Left kidney (tissue), 2 donors: ENCODE data around the gene NOX1. TPM values are rescaled to one million over a fixed set of nuclear protein-coding genes. Genes with fewer than 3 reads are reported as not detected.
"Not testable (repeated sequence)": the region's sequence is repeated elsewhere in the genome, so short reads cannot be mapped to it uniquely, and the experiment has no call there.

ENCODE experiments used
- DNase-seq: peaks from one replicate; pipeline ENCODE4 v3.0.0-alpha.2; 2013
- polyA plus RNA-seq: library from polyadenylated mRNA; unstranded; fragments of 120-200 nt; gene quantifications from one replicate; pipeline ENCODE4 v1.2.1, GENCODE V29; 2013; ENCODE audit not compliant: insufficient read length

The NOX1 gene
- polyA plus RNA-seq, 1 donor, result 0.93 TPM

DNA sequence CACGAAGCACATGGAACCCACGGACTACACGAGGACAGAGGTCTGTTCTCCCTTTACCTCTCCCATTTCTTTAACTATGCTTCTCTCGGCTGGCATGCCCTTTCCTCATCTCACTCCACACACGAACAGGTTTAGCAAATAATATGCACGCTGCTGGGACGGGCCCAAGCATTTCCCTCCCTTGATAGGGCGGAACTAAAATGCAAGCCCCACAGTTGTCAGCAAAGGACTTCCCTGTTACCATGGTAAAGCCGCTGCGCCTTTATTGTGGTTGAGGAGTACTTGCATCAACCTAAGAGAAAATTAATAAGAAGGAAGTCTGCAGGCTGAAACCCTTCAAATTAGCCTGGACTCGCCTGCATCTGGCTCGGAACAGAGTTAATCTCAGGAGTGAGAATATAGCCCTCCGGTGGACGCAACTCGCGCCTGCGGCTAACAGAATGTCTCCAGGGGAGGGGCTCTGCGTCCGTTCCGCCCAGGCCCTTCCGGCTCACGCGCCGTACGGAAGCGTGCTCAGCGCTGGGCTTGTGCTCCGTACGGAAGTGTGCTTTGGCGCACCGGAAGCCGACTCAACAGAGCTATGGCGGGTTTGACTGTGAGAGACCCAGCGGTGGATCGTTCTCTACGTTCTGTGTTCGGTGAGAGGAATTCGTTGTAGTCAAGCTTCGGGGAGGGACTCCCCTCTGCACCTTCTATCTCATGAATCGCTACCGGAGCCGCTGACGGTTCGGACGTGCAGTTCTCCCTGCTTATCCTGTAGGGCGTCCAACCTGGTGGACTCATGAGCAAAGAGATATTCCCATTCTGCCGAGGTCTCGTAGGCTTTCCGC is 54.1 kb downstream of the NOX1 start, which contains the start of gene CSTF2:
Gene CSTF2, plus strand, starts transcription at position 555 of the 830 bp plus-strand sequence. Its CDS starts 26 bp downstream, at position 581.
- DNase-seq, result peak; percentile 73

DNA sequence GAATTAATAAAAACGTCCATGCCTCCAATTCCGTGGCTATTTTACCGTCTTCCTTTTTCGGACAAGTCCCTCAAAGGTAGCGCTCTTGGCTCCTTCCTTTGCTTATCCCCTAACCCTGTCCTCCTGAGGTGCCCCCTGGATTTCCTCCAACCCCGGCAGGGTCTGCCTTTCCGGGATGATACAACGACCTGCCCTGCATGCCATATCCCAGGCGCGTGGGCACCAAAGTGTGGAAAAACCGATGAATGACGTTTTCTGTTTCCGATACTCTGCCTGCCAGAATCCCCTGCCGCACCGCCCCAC is 54.7 kb downstream of the NOX1 start:
- DNase-seq, result no peak

DNA sequence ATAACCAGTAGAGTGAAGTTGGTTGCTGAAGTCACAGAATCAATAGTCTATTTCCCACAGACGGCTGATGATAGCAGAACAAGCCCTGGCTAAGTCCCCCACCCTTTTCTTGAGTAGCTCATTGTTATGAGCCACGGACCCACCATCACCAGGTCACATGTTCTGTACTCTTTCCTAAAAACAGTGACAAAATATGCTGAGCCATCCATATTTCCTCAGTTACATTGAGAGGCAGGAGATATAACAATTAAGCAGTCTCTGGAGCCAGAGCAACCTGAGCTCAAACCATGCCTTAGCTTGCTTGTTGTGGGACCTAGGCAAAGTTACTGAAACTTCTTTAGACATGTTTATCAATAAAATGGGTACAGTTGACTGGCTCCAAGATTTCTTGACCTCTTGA is 56.8 kb downstream of the NOX1 start:
- no peak for DNase-seq

DNA sequence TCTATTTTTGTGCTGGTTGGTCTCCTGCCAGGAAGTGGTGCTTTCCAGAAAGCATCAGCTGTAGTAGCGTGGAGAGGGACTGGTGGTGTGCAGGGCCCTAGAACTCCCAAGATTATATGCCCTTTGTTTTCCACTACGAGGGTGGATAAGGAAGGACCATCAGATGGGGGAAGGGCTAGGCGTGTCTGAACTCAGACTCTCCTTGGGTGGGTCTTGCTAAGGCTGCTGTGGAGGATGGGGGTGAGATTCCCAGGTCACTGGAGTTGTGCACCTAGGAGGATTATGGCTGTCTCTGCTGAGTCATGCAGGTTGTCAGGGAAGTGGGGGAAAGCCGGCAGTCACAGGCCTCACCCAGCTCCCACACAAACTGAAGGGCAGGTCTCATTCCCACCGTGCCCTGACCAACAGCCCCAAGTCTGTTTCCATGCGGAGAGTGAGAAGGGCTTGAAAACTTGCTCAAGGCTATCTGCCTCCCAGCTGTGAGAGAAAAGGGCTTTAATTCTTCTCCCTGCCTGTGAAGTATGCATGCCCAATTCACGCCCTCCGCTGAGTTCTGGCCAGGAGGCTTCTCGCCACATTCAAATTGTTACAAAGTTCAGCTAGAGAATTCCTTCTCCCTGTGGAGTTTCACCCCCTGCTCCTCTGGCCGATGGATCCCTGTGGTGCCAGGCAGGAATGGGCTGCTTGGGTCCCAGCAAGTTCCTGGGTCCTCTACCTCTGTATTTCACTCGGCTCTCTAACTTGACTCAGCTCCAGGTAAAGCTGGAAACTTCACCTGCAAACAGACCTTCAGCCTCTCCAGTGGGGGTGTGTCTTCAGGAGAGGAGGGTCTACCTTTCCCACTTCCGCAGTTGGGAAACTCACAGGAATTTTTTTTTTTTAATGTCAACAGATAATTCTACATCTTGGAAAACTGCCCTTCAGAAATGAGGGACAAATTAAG is 61.7 kb downstream of the NOX1 start:
- no peak for DNase-seq

DNA sequence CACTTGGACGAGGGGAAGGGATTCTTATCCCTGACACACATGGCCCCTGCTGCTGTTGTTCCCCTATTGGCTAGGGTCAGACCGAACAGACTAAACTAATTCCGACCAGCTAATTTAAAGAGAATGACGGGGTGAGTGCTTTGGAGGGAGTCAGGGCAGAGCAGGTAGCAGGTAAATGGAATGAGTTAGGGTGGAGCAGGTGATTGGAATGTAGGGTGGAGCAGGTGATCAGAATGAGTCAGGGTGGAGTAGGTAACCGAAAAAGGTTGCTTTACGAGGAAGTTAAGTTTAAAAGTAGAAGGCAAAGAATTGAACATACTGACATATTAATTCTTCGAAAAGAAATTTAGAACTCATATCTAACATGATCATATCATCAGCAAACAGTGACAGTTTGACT is 65.9 kb downstream of the NOX1 start:
- DNase-seq, result not testable (repeated sequence)

DNA sequence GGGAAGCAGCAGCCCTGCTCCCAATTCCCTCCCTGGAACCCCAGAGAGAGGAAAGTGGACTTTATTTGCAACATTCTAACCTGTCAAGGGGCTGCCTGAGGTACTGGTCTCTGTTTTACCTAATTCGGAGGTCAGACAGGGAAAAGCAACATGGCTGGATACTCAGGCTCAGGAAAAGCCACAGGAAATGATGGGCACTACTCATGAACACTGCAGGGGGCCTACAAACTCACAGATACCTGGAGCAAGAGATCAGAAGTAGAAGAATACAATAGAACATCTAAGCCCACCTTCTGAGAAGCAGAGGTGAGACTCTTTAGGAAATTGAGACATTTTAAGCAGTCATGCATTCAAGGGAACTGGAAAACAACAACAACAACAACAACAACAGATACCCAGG is 69.4 kb downstream of the NOX1 start:
- DNase-seq, result no peak

DNA sequence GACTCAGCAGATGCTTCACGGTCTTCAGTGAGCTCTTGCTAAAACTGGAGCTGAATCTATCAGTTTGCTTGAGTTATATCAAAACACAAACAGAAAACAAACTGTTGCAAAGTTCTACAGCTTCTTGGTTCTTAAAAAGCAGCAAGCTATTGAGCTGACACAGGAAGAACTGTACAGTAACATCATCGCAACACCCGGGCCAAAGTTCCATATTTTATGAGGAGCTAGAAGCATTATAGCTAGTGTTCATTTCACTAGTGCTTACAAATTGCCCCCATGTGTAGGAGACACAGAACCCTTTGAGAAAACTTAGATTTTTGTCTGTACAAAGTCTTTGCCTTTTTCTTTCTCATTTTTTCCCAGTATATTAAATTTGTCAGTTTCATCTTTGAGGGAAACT is 71.3 kb downstream of the NOX1 start:
- no peak for DNase-seq

DNA sequence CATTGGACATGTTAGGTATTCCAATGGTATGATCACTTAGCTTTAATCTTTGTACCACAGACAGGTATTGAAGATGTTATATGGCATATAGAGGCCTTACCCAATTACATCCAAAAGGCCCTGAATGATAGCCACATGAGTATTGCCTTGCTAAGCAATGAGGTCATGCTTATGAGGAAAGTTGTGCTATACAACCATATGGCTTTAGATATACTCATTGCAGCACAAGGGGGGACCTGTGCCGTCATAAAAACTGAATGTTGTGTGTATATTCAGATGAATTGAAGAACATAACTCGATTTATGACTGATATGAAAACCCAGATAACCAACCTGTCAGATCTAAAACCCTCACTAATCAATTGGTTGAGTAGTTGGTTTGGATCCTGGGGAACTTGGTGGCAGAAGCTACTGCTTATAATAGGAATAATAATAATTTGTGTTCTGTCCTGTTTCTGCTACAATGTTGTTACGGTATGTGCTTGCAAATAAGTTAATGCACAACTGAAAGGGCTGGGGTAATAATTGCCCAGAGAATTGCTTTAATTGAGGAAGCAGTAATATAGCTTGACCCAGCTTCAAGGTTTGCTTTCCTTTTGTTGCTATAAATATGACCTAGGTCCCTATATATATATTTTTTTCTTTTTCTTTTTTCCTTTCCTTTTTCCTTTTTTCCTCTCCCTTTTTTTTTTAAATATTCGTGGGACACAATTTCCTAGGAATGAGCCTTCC is 75.5 kb downstream of the NOX1 start:
- DNase-seq, result no peak

DNA sequence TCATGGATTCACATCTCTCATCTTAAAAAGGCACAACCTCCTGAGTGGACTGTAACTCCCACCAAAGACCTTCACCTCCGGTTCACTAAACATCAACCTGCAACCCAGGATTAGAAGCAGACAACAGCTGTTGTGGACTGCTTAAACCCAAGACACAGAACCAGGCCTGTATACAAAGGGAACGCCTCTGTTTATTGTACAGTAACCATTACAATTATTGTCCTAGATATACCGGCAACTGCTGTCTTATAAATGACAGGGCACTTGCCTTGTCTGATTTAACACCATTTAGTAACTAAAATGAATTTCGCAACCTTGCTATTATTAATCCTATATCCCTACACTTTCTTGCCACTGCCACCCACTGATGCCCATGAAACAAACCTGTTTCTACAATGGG is 76.8 kb downstream of the NOX1 start:
- DNase-seq, result no peak

DNA sequence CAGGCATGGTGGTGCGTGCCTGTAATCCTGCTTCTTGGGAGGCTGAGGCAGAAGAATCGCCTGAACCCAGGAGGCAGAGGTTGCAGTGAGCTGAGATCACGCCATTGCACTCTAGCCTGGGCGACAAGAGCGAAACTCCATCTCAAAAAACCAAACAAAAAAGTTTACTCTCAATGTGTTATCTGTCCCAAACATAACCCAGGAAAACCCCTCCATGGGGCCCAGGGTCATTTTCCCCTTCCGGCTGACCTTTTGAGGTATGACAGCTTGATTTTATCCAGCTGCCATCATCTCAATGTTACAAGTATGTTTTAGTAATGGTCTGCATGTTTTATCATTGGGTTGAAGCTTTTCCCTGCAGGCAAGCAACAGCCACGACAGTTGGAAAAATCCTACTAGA is 77.8 kb downstream of the NOX1 start:
- not testable (repeated sequence) for DNase-seq

Other genes starting within 250 kb of the NOX1 start
- gene TSPAN6, start 237.6 kb downstream of the NOX1 start, polyA plus RNA-seq, result 173 TPM
- gene SRPX2, start 230.2 kb downstream of the NOX1 start, polyA plus RNA-seq, result 16.9 TPM
- 24.5 TPM for gene SYTL4, start 142.2 kb downstream of the NOX1 start, polyA plus RNA-seq
- 24.2 TPM for gene CSTF2, start 54.0 kb downstream of the NOX1 start, polyA plus RNA-seq
- 0.25 TPM for gene XKRX, start 54.6 kb upstream of the NOX1 start, polyA plus RNA-seq
- gene ARL13A, start 95.3 kb upstream of the NOX1 start, polyA plus RNA-seq, result 0.58 TPM
- 14.6 TPM for gene TRMT2B, start 177.8 kb upstream of the NOX1 start, polyA plus RNA-seq
- gene TMEM35A, start 204.5 kb upstream of the NOX1 start, polyA plus RNA-seq, result 7.9 TPM
- gene CENPI, start 223.8 kb upstream of the NOX1 start, polyA plus RNA-seq, result 13.9 TPM